GM19463 (cell line): ENCODE data around the gene PGAP2.

Source experiments
- ATAC-seq: cut with Tn5 transposase; IDR thresholded peaks from one replicate; pipeline ENCODE4 v1.9.1; 2021; ENCODE audit warnings: mild to moderate bottlenecking, moderate library complexity; ENCODE audit not compliant: unreplicated experiment

Gene PGAP2

DNA sequence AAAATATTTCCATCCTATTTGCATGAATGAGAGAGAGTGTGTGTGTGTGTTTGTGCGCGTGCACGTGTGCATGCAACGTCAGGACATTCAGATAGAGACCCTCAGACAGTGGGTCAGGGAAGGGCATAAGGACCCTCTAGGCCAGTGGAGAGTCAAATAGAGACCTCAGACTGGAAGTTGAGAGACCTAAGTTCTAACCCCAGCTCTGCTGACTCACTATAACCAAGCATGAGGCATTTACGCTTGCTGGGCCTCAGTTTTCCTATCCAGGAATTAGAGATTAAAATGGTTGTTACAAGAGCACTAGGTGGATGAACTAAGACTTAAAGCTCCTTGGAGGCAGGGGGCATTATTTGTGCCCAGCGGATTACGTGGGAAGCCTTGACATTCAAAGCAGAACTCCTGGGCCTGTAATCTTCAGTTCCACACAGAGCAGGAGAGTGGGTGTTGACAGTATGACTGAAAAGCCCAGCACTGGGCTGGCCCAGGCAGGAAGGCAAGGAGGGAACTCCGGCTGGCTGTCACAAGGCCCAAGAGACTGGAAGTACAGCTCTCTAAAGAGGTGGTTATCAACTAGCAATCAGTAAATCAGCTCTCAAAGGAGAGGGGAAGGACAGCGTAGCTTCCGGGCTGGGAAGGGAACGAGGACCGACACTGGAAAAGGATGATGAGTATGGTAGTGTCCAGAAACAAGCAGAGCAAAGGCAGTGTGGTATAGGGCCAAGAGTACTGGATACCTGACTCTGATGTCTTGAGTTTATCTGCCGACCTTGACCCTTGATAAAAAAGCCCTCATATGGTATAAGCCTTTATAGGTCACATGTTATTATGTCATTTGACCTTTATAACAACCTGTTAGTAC is 23.2 kb downstream of the PGAP2 start:
- ATAC-seq, result no peak

GRCh38 chr11:3832816-3833215 is 24.5 kb downstream of the PGAP2 start:
- ATAC-seq, result no peak

DNA sequence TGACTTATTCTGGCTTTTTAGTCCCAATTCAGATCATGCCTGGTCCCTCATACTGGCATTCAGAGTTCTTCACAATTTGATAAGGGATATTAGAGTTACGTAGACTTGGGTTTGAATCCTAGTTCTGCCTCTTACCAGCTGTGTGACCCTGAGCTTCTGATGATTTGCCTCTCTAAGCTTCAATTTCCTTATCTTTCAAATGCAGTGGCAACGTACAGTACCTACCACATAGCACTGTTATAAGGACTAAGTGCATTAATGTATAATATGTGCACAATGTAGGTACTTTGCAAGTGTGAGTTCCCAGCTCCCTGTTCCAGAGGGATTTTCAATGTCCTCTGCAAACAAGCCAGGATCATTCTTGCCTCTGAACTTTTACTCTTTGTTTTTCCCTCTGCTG is 25.1 kb downstream of the PGAP2 start:
- no peak for ATAC-seq

GRCh38 chr11:3834349-3834663 is 25.9 kb downstream of the PGAP2 start:
- ATAC-seq, result no peak

GRCh38 chr11:3834664-3835461 is 26.5 kb downstream of the PGAP2 start:
- no peak for ATAC-seq

DNA sequence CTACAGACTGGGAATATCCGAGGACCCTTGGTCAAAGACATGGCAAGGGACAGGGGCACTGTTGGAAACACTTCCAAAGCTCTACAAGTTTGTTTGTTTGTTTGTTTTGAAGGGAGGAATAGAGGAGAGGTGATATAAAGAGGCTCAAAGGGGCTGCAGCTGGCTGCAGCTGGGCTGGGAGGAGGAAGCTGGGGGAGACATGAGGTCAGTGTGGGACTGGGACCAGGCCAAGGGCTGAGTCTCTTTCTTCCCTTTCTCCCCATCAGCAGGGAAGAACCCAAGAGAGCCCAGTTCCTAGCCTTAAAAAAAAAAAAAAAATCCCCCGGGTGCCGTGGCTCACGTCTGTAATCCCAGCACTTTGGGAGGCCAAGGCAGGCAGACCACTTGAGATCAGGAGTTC is 27.4 kb downstream of the PGAP2 start:
- ATAC-seq, result no peak

DNA sequence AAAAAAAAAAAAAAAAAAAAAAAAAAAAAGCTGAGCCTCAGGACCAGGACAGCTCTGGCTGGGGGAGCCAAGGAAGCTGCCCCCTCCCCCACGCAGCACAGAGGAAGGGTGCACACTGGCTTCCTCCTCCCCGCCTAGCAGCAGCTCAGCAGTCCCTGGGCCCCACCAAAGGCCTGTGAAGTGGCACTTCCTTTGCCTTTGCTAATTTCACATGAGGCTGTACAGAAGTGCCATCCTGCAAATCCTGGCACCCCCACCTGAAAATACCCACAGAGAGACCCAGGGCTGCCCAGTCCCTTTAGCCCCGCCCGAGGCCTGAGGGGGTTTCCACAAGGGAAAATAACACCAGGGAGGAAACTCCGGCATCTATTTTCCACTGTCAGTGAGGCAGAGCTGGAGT is 28.5 kb downstream of the PGAP2 start:
- no peak for ATAC-seq

GRCh38 chr11:3837793-3838192 is 29.4 kb downstream of the PGAP2 start:
- no peak for ATAC-seq

DNA sequence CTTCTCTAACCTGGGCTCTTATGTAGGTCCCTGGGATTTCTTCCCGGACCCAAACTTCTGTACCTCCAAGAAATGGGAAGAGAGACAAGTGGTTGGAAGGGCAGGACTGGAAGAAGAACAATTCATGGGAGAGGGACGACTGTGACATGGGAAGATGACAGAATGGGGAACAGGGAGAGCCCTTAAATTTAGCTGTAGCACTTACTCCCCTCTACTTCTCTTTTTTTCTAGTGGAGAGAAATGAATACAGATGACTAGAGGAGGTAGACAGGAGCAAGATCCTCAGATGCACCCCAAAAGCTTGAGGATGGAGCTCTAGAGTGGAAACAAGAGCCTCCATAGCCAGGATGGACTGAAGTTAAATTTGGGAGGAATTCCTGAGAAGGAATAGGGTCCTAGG is 30.1 kb downstream of the PGAP2 start:
- no peak for ATAC-seq

- no peak for ATAC-seq
Observed at GRCh38 chr11:3840004-3840869, 31.9 kb downstream of the PGAP2 start.

DNA sequence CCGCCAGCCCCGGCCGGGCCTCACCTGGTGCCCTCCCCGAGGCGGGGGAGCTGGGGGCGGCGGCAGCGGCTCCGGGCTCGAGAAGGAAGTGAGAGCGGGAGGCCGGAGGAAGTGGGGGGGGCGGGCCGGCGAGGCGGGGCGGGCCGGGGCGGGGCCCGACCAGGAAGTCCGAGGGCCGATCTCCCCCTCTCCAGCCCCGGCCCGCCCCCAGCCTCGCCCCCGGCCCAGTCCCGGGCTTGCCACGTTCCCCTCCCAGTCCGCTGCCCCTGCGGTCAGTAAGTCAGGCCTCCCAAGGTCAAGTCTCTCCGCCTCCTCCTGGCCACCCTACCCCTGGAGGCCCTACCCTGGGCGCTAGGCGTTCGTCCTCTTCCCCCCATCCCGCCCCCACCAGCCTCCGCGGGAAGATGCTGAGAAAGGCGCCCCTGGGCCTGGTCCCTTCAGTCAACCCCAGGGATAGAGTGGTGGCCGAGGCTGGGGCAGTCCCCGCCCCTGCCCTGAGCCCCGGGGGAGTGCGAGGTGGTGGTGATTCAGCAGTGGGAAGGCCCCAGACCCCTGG is 32.6 kb downstream of the PGAP2 start, which contains the start of gene RHOG:
Gene RHOG (minus strand): TSS at position 90 of the 556 bp plus-strand sequence. CDS start 12,821 bp downstream, outside the sequence.
- peak; percentile 52 for ATAC-seq

GRCh38 chr11:3841426-3842350 is 33.3 kb downstream of the PGAP2 start:
- ATAC-seq, result peak; percentile 50

DNA sequence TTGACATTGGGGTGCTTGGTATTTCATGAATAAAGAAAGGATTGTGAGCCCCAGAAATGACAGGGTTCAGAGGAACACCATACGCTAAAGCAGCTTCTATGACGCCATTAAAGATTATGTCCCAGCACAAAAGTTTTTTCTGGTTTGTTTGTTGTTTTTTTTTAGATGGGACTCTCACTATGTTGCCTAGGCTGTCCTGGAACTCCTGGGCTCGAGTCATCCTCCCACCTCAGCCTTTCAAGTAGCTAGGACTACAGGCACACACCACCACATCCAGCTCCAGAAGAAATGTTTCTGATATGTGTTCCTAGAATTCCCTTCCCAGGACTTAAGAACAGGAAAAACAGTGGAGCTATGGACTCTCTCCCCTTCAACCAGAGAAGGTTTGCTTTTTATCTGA is 35.0 kb downstream of the PGAP2 start:
- no peak for ATAC-seq

DNA sequence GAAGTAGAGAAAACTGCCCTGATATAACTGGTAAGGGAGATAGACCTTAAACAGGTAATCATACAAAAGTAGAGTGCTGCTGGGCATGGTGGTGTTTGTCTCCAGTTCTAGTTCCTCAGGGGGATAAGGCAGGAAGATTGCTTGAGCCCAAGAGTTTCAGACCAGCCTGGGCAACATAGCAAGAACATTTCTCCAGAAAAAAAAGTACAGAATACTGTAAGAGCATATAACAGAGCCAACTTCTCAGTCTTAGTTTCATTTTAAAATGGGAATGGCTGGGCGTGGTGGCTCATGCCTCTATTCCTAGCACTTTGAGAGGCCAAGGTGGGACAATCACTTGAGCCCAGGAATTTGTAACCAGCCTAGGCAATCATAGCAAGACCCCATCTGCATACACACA is 36.9 kb downstream of the PGAP2 start:
- no peak for ATAC-seq

- no peak for ATAC-seq
Observed at GRCh38 chr11:3845670-3846069, 37.3 kb downstream of the PGAP2 start.

GRCh38 chr11:3849297-3849874 is 41.0 kb downstream of the PGAP2 start:
- no peak for ATAC-seq

GRCh38 chr11:3853545-3853842 is 45.1 kb downstream of the PGAP2 start:
- ATAC-seq, result no peak

DNA sequence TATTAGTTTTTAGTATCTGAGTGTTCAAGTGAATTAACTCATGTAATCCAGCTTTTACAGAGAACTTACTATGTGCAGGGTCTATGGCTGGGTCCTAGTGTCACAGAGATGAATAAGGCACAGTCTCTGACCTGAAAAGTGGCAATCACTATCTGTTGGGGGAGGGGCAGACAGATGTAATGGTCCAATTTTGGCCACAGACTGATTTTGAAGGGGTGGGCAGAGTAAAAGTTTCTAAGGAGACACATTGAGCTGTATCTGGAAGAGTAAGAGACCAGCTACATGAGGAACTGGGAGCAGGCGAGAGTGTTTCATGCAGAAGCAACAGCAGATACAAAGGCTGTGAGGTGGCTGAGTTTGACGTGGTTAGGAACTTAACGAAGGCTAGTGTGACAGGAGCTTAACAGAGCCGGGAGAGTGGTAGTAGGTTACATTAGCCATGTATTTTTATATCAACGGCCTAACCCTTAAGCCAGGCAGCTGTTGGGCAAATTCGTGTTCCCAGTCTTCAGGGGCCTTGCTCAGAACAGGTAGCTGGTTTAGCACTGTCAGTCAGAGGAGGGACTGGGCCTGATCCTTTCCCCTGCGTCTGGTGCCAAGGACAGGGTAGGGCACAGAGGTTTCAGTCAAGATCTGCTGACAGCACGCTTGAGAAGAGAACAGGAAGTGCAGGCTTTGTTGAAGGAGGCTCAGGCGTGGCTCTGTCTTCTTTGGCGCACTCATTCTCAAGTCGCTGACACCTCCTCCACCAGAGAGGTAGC is 45.7 kb downstream of the PGAP2 start:
- peak; percentile 32 for ATAC-seq

DNA sequence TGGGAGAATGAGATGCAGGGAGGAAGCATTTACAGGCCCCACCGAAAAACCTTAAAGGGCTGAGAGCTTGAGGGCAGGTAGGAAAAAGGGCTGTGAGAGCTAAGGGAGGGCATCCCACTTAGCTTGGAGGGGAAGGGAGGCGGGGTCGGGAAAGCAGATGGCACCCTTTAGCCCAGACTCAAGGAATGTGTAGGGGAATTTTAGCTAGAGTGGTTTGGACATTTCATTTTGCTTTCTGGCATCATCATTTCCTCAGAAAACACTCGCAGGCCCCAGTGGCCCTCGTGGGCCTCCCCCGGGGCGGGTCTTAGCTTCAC is 46.3 kb downstream of the PGAP2 start:
- no peak for ATAC-seq
